Measurements from ENCODE around the gene TADA2B.

GRCh38 chr4:7089213-7089986, 46.2 kb downstream of the TADA2B start:
- no peak for TF ChIP-seq POLR2A (IDR thresholded peaks at IDR 0.05)
- no peak for TF ChIP-seq CTCF (IDR thresholded peaks at IDR 0.05 in 4 of 5, conservative IDR thresholded peaks at IDR 0.05 in 1 of 5)

All from gastrocnemius medialis (tissue), 4 donors.